GM21423 (cell line): Measurements from ENCODE around the gene MYOC.
"Not testable (repeated sequence)": the region's sequence is repeated elsewhere in the genome, so short reads cannot be mapped to it uniquely, and the experiment has no call there.

Experiments
- ATAC-seq: cut with Tn5 transposase; IDR thresholded peaks from one replicate; pipeline ENCODE4 v1.9.1; 2021; ENCODE audit warnings: mild to moderate bottlenecking, moderate library complexity; ENCODE audit not compliant: unreplicated experiment

Gene MYOC

GRCh38 chr1:171611306-171611705 lies 41.2 kb downstream of the MYOC start:
- no peak for ATAC-seq

- ATAC-seq: peak; percentile 41
Measured at GRCh38 chr1:171610385-171610784, 42.1 kb downstream of the MYOC start.

- ATAC-seq: peak; percentile 60
Measured at GRCh38 chr1:171606402-171606941, 46.0 kb downstream of the MYOC start.

- ATAC-seq: not testable (repeated sequence)
Measured at GRCh38 chr1:171603042-171603441, 49.4 kb downstream of the MYOC start.

- ATAC-seq: no peak
Measured at GRCh38 chr1:171600862-171601261, 51.6 kb downstream of the MYOC start.

GRCh38 chr1:171600310-171600709 lies 52.2 kb downstream of the MYOC start:
- ATAC-seq: peak; percentile 61

GRCh38 chr1:171597203-171597602 lies 55.3 kb downstream of the MYOC start:
- ATAC-seq: no peak

- ATAC-seq: no peak
Measured at GRCh38 chr1:171596705-171597104, 55.8 kb downstream of the MYOC start.

- ATAC-seq: no peak
Measured at GRCh38 chr1:171596119-171596518, 56.4 kb downstream of the MYOC start.

GRCh38 chr1:171595324-171595723 lies 57.2 kb downstream of the MYOC start:
- no peak for ATAC-seq

GRCh38 chr1:171590022-171590421 lies 62.5 kb downstream of the MYOC start:
- ATAC-seq: no peak

- no peak for ATAC-seq
Measured at GRCh38 chr1:171588230-171588629, 64.3 kb downstream of the MYOC start.

GRCh38 chr1:171585715-171586114 lies 66.8 kb downstream of the MYOC start:
- ATAC-seq: no peak
